ENCODE results near the gene SLC6A6.

DNA sequence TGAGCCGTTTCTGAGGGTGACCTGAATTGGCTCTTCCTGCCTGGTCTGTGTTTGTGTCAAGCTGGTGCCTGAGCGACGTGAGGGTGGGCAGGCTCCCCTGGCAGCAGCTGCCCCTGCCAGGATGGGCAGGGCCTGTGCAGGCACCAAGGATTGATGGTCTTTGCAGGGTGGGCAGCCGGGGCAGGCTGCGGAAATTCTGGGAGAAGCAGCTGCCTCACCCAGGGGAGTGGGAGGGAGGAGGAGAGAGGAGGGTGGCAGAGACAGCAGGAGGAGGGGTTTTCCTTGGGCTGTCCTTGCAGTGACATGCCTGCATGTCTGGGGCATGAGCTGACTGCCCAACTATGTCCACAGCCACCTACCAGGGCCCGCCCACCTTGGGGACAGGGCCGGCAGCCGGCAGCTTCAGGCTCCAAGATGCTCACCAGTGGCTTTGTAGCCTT lies 27.9 kb upstream of the SLC6A6 start:
- no peak for TF ChIP-seq EZH2phosphoT487 (IDR thresholded peaks at IDR 0.05; ENCODE audit: insufficient read depth, low read depth)
- TF ChIP-seq EZH2 (IDR thresholded peaks at IDR 0.05; ENCODE audit: insufficient read depth, poor library complexity, severe bottlenecking), result no peak
